ENCODE data around the gene CENPQ. TPM values are rescaled to one million over a fixed set of nuclear protein-coding genes. Genes with fewer than 3 reads are reported as not detected.
A peak's percentile ranks its signal among the peaks of the same experiment; 100 is the strongest.

Gene CENPQ
- total RNA-seq (ENCODE audit: low replicate concordance), result 31.1 and 48.8 TPM in 2 replicates

GRCh38 chr6:49462927-49463611 is at the start of gene CENPQ, which contains the start of gene MMUT:
Gene CENPQ (plus strand): TSS chr6:49463370. CDS start chr6:49470177, 6,807 bp downstream.
Gene MMUT (minus strand): TSS chr6:49463253. CDS start chr6:49459466, 3,787 bp downstream.
- peaks cover 19% of the 10 kb centered on the region for H3K4me1 ChIP-seq
- no peaks in the 10 kb centered on the region for H3K27me3 ChIP-seq
- H3K9ac ChIP-seq, result peak within 1 kb of the TSS; percentile 95
- Mint-ChIP-seq H3K4me3 (peak within 1 kb of the TSS; percentile 96), H3K4me1 (peaks cover 23% of the 10 kb centered on the region), H3K9me3 (no peaks in the 10 kb centered on the region), H3K27me3 (ENCODE audit: insufficient read depth, low read depth) (no peaks in the 10 kb centered on the region), H3K27ac (peak within 1 kb of the TSS; percentile 57), H3K36me3 (no peaks in the 10 kb centered on the region)
- peak within 1 kb of the TSS; percentile 93 for H2AFZ ChIP-seq (replicated peaks)
- peak within 1 kb of the TSS; percentile 97 for H3K4me2 ChIP-seq
- H3K36me3 ChIP-seq, result no peaks in the 10 kb centered on the region
- H3K9me3 ChIP-seq (ENCODE audit: low read depth), result no peaks in the 10 kb centered on the region
- peak within 1 kb of the TSS; percentile 42 for H3K27ac ChIP-seq
- H4K20me1 ChIP-seq (ENCODE audit: low read depth), result no peaks in the 10 kb centered on the region
- H3K79me2 ChIP-seq (ENCODE audit: low read depth), result peaks cover 79% of the 10 kb centered on the region
- no peaks in the 10 kb centered on the region for H3F3A ChIP-seq (ENCODE audit: low read depth)
- no peak for TF ChIP-seq EZH2phosphoT487 (IDR thresholded peaks at IDR 0.05)
- TF ChIP-seq EZH2 (IDR thresholded peaks at IDR 0.05), result no peak
- no peak for TF ChIP-seq CTCF (IDR thresholded peaks at IDR 0.05)
- peak within 1 kb of the TSS; percentile 95 for H3K4me3 ChIP-seq
- peak; percentile 97 for DNase-seq (ENCODE audit: low spot score)

GRCh38 chr6:49415358-49415757 is 47.8 kb upstream of the CENPQ start:
- Histone ChIP-seq H3K4me1 (no peaks in the 10 kb centered on the region), H3K4me2 (no peak overlapping the region), H3K27ac (no peak overlapping the region), H3K9me3 (ENCODE audit: low read depth) (no peaks in the 10 kb centered on the region), H2AFZ (replicated peaks) (no peak overlapping the region), H3K36me3 (no peaks in the 10 kb centered on the region), H3K9ac (no peak overlapping the region), H4K20me1 (ENCODE audit: low read depth) (no peaks in the 10 kb centered on the region), H3K27me3 (no peaks in the 10 kb centered on the region), H3F3A (ENCODE audit: low read depth) (no peaks in the 10 kb centered on the region), H3K4me3 (no peak overlapping the region), H3K79me2 (ENCODE audit: low read depth) (no peaks in the 10 kb centered on the region)
- H3K4me3 Mint-ChIP-seq, result no peak overlapping the region
- H3K27me3 Mint-ChIP-seq (ENCODE audit: insufficient read depth, low read depth), result peaks cover 2% of the 10 kb centered on the region
- TF ChIP-seq EZH2phosphoT487 (IDR thresholded peaks at IDR 0.05) (no peak), EZH2 (IDR thresholded peaks at IDR 0.05) (no peak), CTCF (IDR thresholded peaks at IDR 0.05) (no peak)
- no peaks in the 10 kb centered on the region for H3K36me3 Mint-ChIP-seq
- H3K4me1 Mint-ChIP-seq, result no peaks in the 10 kb centered on the region
- DNase-seq (ENCODE audit: low spot score), result no peak
- H3K9me3 Mint-ChIP-seq, result no peaks in the 10 kb centered on the region
- H3K27ac Mint-ChIP-seq, result no peak overlapping the region

- H3K36me3 ChIP-seq, result no peaks in the 10 kb centered on the region
- no peaks in the 10 kb centered on the region for H3K9me3 ChIP-seq (ENCODE audit: low read depth)
- no peak overlapping the region for H3K4me3 ChIP-seq
- no peak for DNase-seq (ENCODE audit: low spot score)
- H3K27ac ChIP-seq, result no peak overlapping the region
- H4K20me1 ChIP-seq (ENCODE audit: low read depth), result no peaks in the 10 kb centered on the region
- H3K27me3 Mint-ChIP-seq (ENCODE audit: insufficient read depth, low read depth), result peaks cover 2% of the 10 kb centered on the region
- H3K9me3 Mint-ChIP-seq, result no peaks in the 10 kb centered on the region
- no peaks in the 10 kb centered on the region for H3K27me3 ChIP-seq
- H3K4me1 Mint-ChIP-seq, result no peaks in the 10 kb centered on the region
- H3K36me3 Mint-ChIP-seq, result no peaks in the 10 kb centered on the region
- no peaks in the 10 kb centered on the region for H3K4me1 ChIP-seq
- H3K79me2 ChIP-seq (ENCODE audit: low read depth), result no peaks in the 10 kb centered on the region
- no peak overlapping the region for H3K9ac ChIP-seq
- no peak overlapping the region for H3K4me3 Mint-ChIP-seq
- no peaks in the 10 kb centered on the region for H3F3A ChIP-seq (ENCODE audit: low read depth)
- no peak overlapping the region for H3K27ac Mint-ChIP-seq
- TF ChIP-seq EZH2 (IDR thresholded peaks at IDR 0.05), result no peak
- no peak for TF ChIP-seq EZH2phosphoT487 (IDR thresholded peaks at IDR 0.05)
- no peak for TF ChIP-seq CTCF (IDR thresholded peaks at IDR 0.05)
- no peak overlapping the region for H3K4me2 ChIP-seq
- H2AFZ ChIP-seq (replicated peaks), result no peak overlapping the region
These were observed 47.0 kb upstream of the CENPQ start for GRCh38 chr6:49416195-49416594.
